Ishikawa (cell line): ENCODE data around the gene LRBA.

Source experiments
- CREB1 ChIP-seq: IDR thresholded peaks from 2 replicates; pipeline ENCODE4 v1.6.1; 2012; ENCODE audit warnings: low read depth
- EGR1 ChIP-seq: IDR thresholded peaks from 2 replicates; pipeline ENCODE4 v1.6.1; 2012
- EP300 ChIP-seq: IDR thresholded peaks from 2 replicates; pipeline ENCODE4 v1.6.1; 2012; ENCODE audit warnings: borderline replicate concordance
- FOXM1 ChIP-seq: IDR thresholded peaks from 2 replicates; pipeline ENCODE4 v1.6.1; 2012; ENCODE audit warnings: low read depth, borderline replicate concordance
- NFIC ChIP-seq: IDR thresholded peaks from 2 replicates; pipeline ENCODE4 v1.6.1; 2012
- RAD21 ChIP-seq: IDR thresholded peaks from 2 replicates; pipeline ENCODE4 v1.6.1; 2012; ENCODE audit warnings: low read depth
- TAF1 ChIP-seq: IDR thresholded peaks from 2 replicates; pipeline ENCODE4 v1.6.1; 2012; ENCODE audit warnings: low read depth, mild to moderate bottlenecking
- YY1 ChIP-seq: IDR thresholded peaks from 2 replicates; pipeline ENCODE4 v1.6.1; 2012; ENCODE audit warnings: low read depth
- TF ChIP-seq, protein P1 (sequence below): IDR thresholded peaks from 2 replicates; pipeline ENCODE4 v1.6.1; 2012; ENCODE audit warnings: low read depth, mild to moderate bottlenecking
- TF ChIP-seq, protein P2 (sequence below): IDR thresholded peaks from 2 replicates; pipeline ENCODE4 v1.6.1; 2012

DNA sequence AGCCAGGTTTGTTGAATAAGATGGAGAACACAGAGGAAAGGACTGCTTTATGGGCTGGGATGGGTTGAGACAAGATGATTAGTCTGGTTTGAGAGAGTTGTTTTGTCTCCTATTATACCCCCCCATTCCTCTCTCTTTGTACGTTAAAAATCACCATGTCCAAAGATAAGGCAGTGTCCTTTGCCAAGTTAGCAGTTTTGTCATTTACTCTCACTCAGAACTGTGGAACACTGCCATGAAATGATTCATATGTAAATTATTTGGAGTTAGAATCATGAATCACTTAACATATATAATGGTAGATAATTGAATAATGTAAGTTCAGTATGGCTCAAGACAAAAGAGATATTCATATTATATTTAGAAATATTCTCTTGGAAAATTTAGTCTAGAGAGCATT, 785.6 kb downstream of the LRBA start:
- TF ChIP-seq NFIC (0 out of 2 replicates have a peak, but pooled peaks have one; percentile 13), CREB1 (no peak), TAF1 (no peak), YY1 (no peak), RAD21 (no peak), EGR1 (no peak), FOXM1 (no peak), EP300 (no peak)
- TF ChIP-seq, protein P1, sequence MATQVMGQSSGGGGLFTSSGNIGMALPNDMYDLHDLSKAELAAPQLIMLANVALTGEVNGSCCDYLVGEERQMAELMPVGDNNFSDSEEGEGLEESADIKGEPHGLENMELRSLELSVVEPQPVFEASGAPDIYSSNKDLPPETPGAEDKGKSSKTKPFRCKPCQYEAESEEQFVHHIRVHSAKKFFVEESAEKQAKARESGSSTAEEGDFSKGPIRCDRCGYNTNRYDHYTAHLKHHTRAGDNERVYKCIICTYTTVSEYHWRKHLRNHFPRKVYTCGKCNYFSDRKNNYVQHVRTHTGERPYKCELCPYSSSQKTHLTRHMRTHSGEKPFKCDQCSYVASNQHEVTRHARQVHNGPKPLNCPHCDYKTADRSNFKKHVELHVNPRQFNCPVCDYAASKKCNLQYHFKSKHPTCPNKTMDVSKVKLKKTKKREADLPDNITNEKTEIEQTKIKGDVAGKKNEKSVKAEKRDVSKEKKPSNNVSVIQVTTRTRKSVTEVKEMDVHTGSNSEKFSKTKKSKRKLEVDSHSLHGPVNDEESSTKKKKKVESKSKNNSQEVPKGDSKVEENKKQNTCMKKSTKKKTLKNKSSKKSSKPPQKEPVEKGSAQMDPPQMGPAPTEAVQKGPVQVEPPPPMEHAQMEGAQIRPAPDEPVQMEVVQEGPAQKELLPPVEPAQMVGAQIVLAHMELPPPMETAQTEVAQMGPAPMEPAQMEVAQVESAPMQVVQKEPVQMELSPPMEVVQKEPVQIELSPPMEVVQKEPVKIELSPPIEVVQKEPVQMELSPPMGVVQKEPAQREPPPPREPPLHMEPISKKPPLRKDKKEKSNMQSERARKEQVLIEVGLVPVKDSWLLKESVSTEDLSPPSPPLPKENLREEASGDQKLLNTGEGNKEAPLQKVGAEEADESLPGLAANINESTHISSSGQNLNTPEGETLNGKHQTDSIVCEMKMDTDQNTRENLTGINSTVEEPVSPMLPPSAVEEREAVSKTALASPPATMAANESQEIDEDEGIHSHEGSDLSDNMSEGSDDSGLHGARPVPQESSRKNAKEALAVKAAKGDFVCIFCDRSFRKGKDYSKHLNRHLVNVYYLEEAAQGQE: no peak
- TF ChIP-seq, protein P2, sequence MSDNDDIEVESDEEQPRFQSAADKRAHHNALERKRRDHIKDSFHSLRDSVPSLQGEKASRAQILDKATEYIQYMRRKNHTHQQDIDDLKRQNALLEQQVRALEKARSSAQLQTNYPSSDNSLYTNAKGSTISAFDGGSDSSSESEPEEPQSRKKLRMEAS: no peak
